ENCODE measurements around the gene ASB18. TPM values are rescaled to one million over a fixed set of nuclear protein-coding genes. Genes with fewer than 3 reads are reported as not detected.

ASB18 gene
- total RNA-seq, 1 experiment from 2014 or later: not detected

DNA sequence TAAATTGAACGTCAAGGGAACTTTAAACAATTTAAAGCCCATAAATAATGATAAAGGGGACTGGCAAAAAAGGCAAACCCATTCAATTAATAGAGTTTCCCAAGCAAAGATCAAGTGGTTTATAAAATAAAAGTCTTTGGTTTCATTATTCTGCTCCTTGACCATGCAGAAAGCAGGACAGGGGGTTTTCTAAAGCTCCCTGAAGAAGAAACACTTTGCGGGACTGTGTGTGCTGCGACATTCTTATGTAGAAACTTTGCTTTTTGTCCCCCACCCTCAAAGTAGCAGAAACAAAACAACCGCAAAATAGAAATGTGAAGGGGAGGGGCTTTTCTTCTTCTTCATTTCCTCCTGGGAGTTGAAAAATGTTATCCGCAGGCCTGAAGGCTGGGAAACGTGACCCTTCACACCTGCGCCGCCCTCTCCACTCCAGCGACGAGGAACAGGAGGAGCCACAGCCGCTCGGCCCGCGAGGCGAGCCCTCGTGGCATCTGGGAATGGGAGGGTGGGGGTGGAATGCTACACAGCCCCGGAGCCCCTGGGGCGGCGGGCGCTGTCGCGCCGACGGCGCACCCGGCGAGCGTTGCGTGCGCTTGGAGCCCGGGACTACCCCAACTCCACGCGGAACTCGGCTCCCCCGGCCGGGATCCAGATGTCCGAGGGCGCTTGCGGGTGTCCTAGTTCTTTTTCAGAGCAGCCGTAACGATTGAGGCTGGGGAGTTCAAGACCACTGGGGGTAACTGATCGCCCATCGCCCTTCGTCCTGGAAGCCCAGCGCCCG lies 91.8 kb downstream of the ASB18 start:
- DNase-seq (ENCODE audit: low read depth, low spot score): no peak
- in situ Hi-C loops (cut with HindIII; ENCODE audit: low pct_unique_long_range_greater_than_20kb, low sequenced_read_pairs): no loop called here

DNA sequence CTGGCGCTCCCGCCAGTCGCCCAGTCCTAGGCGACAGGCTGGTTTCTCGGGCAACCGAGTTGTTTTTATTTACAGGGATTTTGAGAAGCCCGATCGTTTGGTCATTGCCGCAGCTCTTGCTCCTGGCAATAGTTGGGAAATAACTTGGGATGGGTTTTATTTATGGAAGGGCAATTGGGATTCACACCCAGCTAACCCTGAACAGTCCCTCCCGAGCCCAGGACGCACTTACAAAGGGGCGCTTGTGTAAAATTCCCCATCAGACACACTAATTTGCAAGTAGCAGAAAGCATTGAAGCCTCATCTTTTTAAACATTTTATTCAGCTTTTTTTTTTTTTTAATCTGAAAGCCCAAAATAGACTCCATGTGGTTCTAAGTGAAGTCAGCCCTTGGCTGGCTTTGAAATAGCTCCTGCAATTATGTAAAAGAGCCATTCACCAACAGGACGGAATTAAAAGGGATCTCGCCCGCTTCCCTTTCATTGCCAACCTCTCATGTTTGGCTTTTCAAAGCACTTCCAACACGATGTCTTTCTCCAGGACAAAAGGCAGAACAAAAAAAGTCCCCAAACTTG lies 92.4 kb downstream of the ASB18 start:
- no peak for DNase-seq (ENCODE audit: low read depth, low spot score)
- in situ Hi-C loops (cut with HindIII; ENCODE audit: low pct_unique_long_range_greater_than_20kb, low sequenced_read_pairs): no loop called here

DNA sequence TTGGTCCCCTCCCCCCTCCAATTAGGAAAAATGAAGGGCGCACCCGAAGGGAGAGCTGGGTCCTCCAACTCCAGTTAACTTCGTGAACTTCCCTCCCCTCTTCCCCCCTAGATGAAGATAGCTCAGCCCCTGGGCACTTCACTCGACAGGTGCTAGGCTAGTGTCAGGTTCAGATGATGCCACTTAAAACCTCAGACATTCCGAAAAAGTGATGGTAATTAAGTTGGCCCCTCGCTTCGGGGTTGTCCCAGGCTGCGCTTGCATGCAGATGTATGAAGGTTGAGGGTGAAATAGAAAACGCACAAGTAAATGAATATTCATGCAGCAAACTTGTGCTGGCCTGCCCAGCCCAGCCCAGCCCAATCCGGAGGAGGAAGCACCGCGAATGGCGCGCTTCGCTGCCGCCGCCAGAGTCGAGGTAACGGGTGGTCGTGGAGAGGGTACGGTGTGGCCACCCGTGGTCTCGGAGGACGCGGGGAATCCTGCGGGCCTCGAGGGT lies 93.0 kb downstream of the ASB18 start:
- no peak for DNase-seq (ENCODE audit: low read depth, low spot score)
- in situ Hi-C loops (cut with HindIII; ENCODE audit: low pct_unique_long_range_greater_than_20kb, low sequenced_read_pairs): no loop called here

DNA sequence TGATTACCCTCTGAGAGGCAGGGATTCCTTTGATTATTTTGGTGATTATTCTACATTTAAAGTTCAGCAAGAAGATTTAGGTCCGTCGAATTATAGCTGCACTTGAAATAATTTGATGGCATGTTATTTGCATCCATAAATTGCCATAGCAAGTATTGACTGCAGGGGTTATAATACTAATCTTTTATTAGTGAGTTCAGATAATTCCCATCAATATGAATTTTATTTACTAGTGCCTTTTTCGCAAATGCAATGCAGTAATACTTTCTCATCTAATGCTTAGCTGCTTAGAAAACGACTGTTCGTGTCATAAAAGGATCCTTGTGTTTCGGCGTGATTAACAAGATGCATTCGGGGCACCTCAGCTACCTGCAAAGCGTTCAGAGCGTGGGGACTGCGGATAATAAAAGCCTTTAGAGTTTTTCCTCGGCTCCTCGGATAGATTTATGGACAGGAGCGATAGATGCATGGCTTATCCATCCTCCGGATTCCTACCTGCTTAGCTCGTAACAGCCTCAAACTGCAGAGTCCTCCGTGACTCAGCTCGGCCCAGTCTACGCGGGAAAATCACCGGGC lies 93.5 kb downstream of the ASB18 start:
- in situ Hi-C loops (cut with HindIII; ENCODE audit: low pct_unique_long_range_greater_than_20kb, low sequenced_read_pairs): no loop called here

DNA sequence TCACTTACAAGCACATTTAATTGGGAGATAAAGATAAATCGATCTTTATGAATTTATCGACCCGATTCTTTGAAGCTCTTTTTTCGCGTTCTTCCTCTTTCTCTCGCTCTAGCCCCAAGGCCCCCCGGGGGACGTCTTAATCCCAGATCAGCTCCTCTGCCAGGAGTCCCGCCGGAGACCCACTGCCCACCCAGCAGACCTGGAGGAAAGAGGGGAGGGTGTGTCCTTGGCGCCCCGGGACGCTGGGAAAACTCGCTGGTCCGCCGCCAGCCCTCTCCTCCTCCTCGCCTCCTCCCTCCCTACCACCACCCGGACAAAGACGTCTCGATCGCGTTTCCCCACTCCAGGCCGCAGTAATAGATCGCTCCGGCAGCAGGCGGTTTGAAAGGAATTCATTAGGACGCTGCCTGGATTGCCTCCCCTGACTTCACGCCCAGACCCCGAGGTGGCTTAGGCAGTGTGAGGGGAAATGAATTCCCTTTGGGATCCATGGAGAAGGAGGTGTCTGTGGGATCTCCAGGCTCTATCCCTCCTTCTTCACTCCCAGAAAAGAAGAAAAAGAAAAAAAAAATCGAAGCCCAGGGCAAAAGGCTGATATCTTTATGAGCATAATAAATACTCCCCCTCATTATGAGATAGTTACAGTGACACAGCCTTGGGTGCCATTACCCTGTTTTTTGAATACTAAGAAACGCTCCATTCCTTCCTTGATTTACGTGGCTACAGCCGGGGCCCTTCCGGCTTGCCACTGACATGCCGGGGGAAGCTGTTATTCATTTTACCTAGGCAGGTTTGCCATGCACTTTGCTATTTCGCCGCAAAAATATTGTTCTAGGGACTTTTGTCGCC lies 94.2 kb downstream of the ASB18 start:
- in situ Hi-C loops (cut with HindIII; ENCODE audit: low pct_unique_long_range_greater_than_20kb, low sequenced_read_pairs): no loop called here
- DNase-seq (ENCODE audit: low read depth, low spot score): no peak

More for the DNA sequence above, 93.5 kb downstream of the ASB18 start:
- no peak for DNase-seq (ENCODE audit: low read depth, low spot score)

DNA sequence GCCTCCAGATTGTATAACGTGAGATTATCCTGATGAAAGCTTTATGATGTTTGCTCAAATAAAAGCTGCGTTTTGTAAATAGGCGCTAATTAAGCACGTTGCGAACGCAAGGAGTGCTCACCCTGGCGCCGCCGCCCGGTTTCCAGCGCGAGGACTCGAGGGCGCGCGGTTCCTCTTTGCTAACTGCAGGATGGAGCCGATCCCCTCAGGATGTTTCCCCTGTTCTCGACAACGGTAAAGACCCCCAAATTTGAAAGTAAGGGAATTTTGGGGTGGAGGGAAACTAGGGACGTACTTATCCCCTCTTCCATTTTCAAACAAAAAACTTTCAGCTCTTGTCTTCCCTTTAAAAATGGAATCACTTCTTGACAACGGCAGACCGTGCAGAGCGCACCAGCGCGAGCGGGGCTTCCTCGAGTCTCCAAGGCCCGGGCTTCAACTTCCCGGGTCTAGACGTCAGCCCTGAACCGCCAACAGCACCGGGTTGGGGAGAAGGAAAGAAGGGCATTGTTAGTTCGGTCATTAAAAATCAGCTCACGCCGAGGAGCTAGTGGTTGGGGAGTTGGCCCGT lies 95.0 kb downstream of the ASB18 start:
- DNase-seq (ENCODE audit: low read depth, low spot score): no peak
- in situ Hi-C loops (cut with HindIII; ENCODE audit: low pct_unique_long_range_greater_than_20kb, low sequenced_read_pairs): no loop called here

DNA sequence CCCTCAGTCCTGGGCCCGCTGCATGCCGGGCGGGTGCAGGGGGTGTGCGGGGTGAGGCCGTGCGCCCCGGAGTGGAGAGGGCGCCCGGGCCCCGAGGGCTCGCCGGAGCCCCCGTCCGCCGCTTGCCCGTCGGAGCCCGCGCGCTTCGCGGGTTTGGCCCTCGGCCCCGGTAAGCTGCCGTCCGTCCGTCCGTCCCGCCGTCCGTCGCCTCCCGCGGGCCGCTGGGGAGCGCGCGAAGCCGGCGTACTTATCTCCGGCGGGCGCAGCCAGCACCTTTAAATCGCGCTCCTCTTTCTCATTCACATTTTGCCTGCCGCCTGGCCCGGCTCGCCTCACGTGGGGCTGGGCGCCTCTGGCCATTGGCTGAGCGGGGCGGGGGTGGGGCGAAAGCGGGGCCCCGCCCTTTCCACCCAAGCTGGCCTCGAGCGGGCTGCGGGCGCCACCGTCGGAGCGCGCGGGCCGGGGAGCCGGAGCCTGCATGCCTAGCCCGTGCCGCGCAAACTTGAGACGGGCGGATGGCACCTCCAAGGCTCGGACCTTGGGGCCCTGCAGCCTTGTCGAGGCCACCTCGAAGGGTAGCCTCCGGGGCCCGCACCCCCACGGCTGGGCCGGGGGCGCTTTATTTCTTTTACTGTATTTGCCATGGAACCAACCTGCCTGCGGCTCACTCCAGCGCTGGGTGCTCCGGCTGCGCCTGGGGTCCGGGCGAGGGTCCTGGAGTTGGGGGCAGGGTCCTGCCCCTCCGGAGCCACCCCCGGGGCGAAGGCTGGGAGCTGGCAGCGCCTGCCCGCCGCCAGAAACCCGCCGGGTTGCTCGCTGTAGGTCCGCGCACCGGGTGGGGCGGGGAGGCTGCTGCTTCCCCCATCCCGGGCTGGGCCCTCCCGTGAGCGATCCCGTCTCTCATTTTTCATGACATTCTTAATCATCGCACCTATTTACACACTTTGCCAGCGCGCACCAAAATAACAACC lies 95.8 kb downstream of the ASB18 start, which contains the start of gene GBX2:
Gene GBX2, minus strand, starts transcription at position 277 of the 971 bp plus-strand sequence. CDS start 415 bp downstream, outside the sequence.
- in situ Hi-C loops (cut with HindIII; ENCODE audit: low pct_unique_long_range_greater_than_20kb, low sequenced_read_pairs): no loop called here

DNA sequence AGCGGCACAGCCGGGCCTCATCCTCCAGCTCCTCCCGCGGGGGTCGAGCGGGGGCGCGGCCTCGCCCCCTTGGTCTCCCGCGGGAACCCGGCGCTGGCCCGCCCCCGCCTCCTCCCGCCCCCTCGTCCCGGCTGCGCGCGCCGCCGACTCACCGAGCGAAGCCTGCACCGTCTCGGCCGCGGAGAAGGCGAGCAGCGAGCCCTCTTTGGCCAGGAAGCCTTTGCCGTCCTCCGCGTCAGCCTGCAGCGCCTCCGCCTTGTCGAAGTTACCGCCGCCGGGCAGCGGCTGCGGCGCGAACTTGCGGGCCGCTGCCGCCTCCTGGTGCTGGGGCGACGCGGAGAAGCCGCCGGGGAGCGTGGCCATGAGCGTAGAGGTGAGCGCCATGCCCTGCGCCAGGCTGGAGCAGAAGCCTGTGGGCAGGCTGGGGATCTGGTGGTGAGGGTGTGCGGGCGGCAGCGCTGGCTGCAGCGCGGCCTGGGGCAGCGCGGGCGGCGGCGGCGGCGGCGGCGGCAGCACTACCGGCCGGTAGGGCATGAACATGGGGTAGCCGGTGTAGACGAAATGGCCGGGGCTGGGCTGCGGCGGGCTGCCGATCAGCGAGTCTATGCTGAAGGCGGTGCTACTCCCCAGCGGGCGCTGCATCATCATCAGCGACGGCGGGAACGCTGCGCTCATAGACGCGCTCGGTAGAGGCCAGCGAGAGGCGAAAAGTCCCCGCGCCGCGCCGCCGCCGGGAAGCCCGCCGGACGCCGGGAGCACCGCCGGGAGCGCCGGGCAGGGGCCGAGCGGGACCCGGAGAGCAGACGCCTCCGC lies 96.7 kb downstream of the ASB18 start:
- in situ Hi-C loops (cut with HindIII; ENCODE audit: low pct_unique_long_range_greater_than_20kb, low sequenced_read_pairs): no loop called here
- peak; percentile 49 for DNase-seq (ENCODE audit: low read depth, low spot score)

More for the DNA sequence above, 95.8 kb downstream of the ASB18 start, which contains the start of gene GBX2:
- peak; percentile 63 for DNase-seq (ENCODE audit: low read depth, low spot score)

DNA sequence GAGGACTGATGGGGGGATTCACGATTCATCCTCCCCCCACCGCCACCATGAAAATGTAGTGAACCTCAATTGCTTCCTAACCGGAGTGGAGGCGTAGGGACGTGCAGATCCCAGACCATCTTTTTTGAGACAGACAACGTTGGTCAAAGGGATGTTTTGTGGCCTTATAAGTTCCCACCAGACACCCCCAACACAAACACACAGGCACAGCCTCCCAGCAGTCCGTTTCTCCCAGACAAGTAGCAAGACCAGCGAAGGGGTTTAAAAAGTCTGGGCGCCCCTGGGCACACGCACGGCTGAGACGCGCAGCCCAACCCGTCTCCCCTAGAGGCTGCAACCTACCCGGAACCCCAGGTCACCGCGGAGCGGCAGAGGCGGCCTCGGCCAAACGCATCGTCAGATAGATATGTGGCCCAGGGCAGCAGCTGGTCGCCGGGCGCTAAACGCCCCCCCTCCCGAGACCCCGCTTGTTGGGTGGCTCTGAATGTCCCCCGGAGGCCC lies 97.4 kb downstream of the ASB18 start:
- in situ Hi-C loops (cut with HindIII; ENCODE audit: low pct_unique_long_range_greater_than_20kb, low sequenced_read_pairs): no loop called here

DNA sequence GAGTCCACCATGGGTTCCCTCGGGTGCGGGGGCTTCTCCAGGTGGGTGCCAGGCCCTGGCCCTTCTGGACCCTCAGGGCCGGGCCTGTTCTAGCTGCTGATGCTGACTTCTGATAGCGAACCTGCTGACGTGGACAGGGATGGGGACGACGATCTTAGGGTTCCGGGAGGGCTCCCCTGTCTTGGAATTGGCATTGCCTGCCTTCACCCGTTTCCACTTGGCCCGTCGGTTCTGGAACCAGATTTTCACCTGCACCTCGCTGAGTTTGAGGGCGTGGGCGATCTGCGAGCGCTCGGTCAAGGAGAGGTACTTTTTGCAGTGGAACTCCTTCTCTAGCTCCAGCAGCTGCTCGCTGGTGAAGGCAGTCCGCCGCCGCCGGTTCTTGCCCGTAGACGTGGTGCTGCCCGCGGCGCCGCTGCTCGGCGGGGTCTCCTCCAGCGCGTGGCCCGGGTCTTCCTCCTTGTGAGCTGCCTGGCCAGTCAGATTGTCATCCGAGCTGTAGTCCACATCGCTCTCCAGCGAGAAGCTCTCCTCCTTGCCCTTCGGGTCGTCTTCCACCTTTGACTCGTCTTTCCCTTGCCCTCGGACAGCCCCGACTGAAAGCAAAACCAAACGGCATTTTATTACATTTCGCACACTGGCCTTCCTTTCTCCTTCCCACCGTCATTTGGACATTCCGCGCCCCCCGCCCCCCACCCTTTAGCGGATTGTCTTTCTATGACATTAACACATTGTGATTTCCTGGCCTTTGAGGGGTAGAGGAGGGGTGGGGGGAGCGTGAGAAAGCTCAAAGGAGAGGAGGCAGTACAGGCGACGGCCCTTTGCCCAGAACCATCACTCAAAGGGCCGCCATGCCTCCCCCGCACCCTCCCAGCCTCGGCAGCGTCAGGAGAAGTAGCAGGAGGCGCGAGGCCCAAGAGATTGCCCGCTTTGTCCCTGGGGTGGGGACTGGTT lies 98.1 kb downstream of the ASB18 start:
- in situ Hi-C loops (cut with HindIII; ENCODE audit: low pct_unique_long_range_greater_than_20kb, low sequenced_read_pairs): no loop called here
- DNase-seq (ENCODE audit: low read depth, low spot score): no peak

More for the DNA sequence above, 97.4 kb downstream of the ASB18 start:
- DNase-seq (ENCODE audit: low read depth, low spot score): peak; percentile 2

DNA sequence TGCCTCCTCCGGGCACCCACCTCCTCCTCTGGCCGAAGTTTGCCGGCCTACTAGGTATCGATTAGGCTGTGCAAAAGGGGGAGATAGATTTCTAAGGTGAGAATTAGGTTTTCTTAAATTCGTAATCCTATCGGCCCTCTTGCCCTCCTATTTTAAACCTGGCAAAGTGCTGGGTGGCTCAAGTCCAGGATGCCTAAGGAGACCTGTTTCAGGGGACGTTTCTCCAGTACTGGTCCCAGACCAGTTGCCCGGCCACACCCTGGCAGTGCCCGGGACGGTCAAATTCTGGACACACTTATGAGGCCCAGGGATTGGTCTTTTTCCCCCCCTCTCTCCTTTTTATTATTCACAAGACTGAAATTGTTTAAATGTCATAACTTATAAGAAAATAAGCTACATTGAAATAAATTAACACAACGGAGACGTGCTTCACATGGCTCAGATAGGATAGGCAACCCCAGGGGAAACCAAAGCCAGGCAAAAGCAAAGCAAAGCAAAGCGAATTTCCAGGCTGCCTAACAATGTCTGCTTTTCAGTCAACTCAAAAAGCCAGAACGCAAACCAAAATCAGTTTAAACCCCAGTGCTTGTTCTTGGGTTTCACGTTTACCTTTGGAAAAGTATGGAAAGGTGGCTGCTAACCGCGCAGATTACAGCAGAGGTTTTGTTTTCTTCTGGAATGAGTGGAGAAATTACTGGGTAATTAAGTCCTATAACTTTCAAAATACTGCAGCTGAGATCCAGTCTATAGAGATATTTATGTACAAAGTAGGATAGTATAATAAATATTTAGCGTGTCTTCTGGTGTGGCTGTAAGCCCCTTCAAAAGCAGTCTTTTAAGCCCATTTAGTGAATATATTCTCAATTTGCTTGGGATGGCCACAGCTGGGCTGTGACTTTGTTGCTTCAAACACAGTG lies 99.0 kb downstream of the ASB18 start:
- DNase-seq (ENCODE audit: low read depth, low spot score): no peak
- in situ Hi-C loops (cut with HindIII; ENCODE audit: low pct_unique_long_range_greater_than_20kb, low sequenced_read_pairs): no loop called here

DNA sequence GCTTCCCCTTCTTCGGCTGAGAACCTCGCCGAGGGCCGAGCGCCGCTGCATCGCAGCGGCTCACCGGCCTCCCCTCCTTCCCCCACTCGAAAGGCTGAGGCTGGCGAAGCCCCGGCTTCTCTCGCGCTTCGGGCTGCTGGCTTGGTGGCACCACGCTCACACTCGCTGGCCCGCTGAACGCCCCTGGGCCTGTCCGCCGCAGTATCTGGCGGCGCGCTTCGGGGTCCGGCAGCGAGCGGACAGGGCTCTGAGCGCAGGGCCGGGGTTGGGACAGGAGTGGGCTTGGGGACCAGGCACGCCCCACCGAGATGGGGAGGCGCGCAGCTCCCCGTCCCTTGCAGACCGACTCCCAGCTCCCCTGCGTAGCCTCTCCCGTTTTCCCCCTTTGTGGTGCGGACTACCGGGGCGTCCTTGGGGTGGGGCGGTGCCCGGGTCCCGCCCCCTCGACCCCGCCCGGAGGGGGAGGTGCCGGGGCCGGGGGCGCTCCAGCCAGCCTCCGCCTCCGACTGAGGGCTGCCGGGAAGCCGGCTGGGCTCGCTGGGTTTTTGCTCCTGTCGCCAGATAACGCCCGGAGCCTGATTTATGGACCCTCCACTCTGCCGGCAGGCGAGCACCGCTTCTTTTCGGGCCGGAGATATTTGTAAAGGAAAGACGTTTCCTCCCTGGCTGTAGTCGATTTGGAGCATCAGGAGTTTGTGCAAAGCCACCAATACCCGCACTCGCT lies 99.8 kb downstream of the ASB18 start:
- no peak for DNase-seq (ENCODE audit: low read depth, low spot score)
- in situ Hi-C loops (cut with HindIII; ENCODE audit: low pct_unique_long_range_greater_than_20kb, low sequenced_read_pairs): no loop called here
